Panc1 (cell line): ENCODE results near the gene PAXIP1.

Experiments used
- CTCF ChIP-seq: fragments of 450-650 bp; IDR thresholded peaks from 2 replicates; pipeline ENCODE4 v1.5.1; 2017; ENCODE audit warnings: mild to moderate bottlenecking
- POLR2AphosphoS5 ChIP-seq: IDR thresholded peaks from 2 replicates; pipeline ENCODE4 v1.6.1; 2012; ENCODE audit warnings: mild to moderate bottlenecking, low read depth, low read length, moderate library complexity
- SIN3A ChIP-seq: IDR thresholded peaks from 2 replicates; pipeline ENCODE4 v1.6.1; 2012; ENCODE audit warnings: low read depth, mild to moderate bottlenecking, low read length, moderate library complexity, borderline replicate concordance; ENCODE audit not compliant: insufficient read depth

- TF ChIP-seq CTCF (no peak), POLR2AphosphoS5 (no peak), SIN3A (no peak)
Measured at GRCh38 chr7:154896076-154896475, 106.8 kb downstream of the PAXIP1 start.
